SK-N-SH treated with all-trans-retinoic acid at 6 μM for 48 hours (cell line): ENCODE data around the gene DGKZ.

Source experiments
- ATAC-seq: fragments of 200-7000 bp; cut with Tn5 transposase; 3 replicates; pipeline ENCODE4 v1.9.1; 2020; ENCODE audit warnings: mild to moderate bottlenecking, moderate library complexity
- ARNTL ChIP-seq: fragments of 450-650 bp; formaldehyde crosslinking; IDR thresholded peaks from 2 replicates; pipeline ENCODE4 v1.5.0; 2020; ENCODE audit warnings: low read depth, mild to moderate bottlenecking, moderate library complexity, borderline replicate concordance
- BACH2 ChIP-seq: fragments of 250-450 bp; sonication (Bioruptor Pico); IDR thresholded peaks from 2 replicates; pipeline ENCODE4 v1.9.0; 2021; ENCODE audit warnings: mild to moderate bottlenecking, borderline replicate concordance
- CSDC2 ChIP-seq: fragments of 250-450 bp; sonication (Bioruptor Pico); IDR thresholded peaks from 2 replicates; pipeline ENCODE4 v1.5.0; 2020; ENCODE audit warnings: mild to moderate bottlenecking, moderate library complexity
- ESRRG ChIP-seq: fragments of 250-450 bp; sonication (Bioruptor Pico); IDR thresholded peaks from 2 replicates; pipeline ENCODE4 v1.6.1; 2021; ENCODE audit warnings: mild to moderate bottlenecking
- GLIS3 ChIP-seq: fragments of 250-450 bp; sonication (Bioruptor Pico); IDR thresholded peaks from 2 replicates; pipeline ENCODE4 v1.5.0; 2020; ENCODE audit warnings: mild to moderate bottlenecking, moderate library complexity
- ISL1 ChIP-seq: fragments of 250-450 bp; sonication (Bioruptor Pico); IDR thresholded peaks from 2 replicates; pipeline ENCODE4 v2.1.2; 2022; ENCODE audit warnings: mild to moderate bottlenecking, moderate library complexity
- OSR1 ChIP-seq: fragments of 250-450 bp; sonication (Bioruptor Pico); IDR thresholded peaks from 2 replicates; pipeline ENCODE4 v1.8.0; 2022; ENCODE audit warnings: moderate library complexity, mild to moderate bottlenecking, inconsistent platforms
- PPARA ChIP-seq: fragments of 250-450 bp; sonication (Bioruptor Pico); IDR thresholded peaks from 2 replicates; pipeline ENCODE4 v1.5.0; 2020; ENCODE audit warnings: mild to moderate bottlenecking, borderline replicate concordance
- SNAI2 ChIP-seq: fragments of 250-450 bp; sonication (Bioruptor Pico); IDR thresholded peaks from 2 replicates; pipeline ENCODE4 v1.5.0; 2020; ENCODE audit warnings: mild to moderate bottlenecking, moderate library complexity
- TCF4 ChIP-seq: fragments of 250-450 bp; sonication (Bioruptor Pico); IDR thresholded peaks from 2 replicates; pipeline ENCODE4 v1.8.0; 2021; ENCODE audit warnings: mild to moderate bottlenecking, moderate library complexity, borderline replicate concordance
- TOX ChIP-seq: fragments of 250-450 bp; sonication (Bioruptor Pico); IDR thresholded peaks from 2 replicates; pipeline ENCODE4 v1.8.0; 2021; ENCODE audit warnings: mild to moderate bottlenecking, moderate library complexity, borderline replicate concordance
- ZC3H10 ChIP-seq: fragments of 250-450 bp; sonication (Bioruptor Pico); IDR thresholded peaks from 2 replicates; pipeline ENCODE4 v1.5.1; 2021; ENCODE audit warnings: mild to moderate bottlenecking, moderate library complexity
- ZFP3 ChIP-seq: fragments of 250-450 bp; sonication (Bioruptor Pico); IDR thresholded peaks from 2 replicates; pipeline ENCODE4 v1.5.0; 2020; ENCODE audit warnings: mild to moderate bottlenecking, moderate library complexity
- ZFP30 ChIP-seq: fragments of 450-650 bp; formaldehyde crosslinking; IDR thresholded peaks from 2 replicates; pipeline ENCODE4 v1.5.0; 2022; ENCODE audit warnings: mild to moderate bottlenecking, moderate library complexity
- ZNF565 ChIP-seq: fragments of 450-650 bp; formaldehyde crosslinking; conservative IDR thresholded peaks from 2 replicates; pipeline ENCODE4 v1.5.0; 2020; ENCODE audit warnings: low read depth, mild to moderate bottlenecking, moderate library complexity
- ZNF70 ChIP-seq: fragments of 450-650 bp; formaldehyde crosslinking; IDR thresholded peaks from 2 replicates; pipeline ENCODE4 v1.5.0; 2020; ENCODE audit warnings: mild to moderate bottlenecking, moderate library complexity
- ZNF8 ChIP-seq: fragments of 450-650 bp; formaldehyde crosslinking; IDR thresholded peaks from 2 replicates; pipeline ENCODE4 v1.5.0; 2020; ENCODE audit warnings: mild to moderate bottlenecking, moderate library complexity
- TF ChIP-seq, protein P1 (sequence below): fragments of 250-450 bp; sonication (Bioruptor Pico); IDR thresholded peaks from 2 replicates; pipeline ENCODE4 v1.5.1; 2020; ENCODE audit warnings: low read depth, mild to moderate bottlenecking, moderate library complexity
- TF ChIP-seq, protein P2 (sequence below): fragments of 250-450 bp; sonication (Bioruptor Pico); IDR thresholded peaks from 2 replicates; pipeline ENCODE4 v1.5.1; 2021; ENCODE audit warnings: mild to moderate bottlenecking, moderate library complexity
- TF ChIP-seq, protein P3 (sequence below): fragments of 250-450 bp; sonication (Bioruptor Pico); IDR thresholded peaks from 2 replicates; pipeline ENCODE4 v1.5.0; 2020; ENCODE audit warnings: mild to moderate bottlenecking, moderate library complexity
- TF ChIP-seq, protein P4 (sequence below): fragments of 250-450 bp; sonication (Bioruptor Pico); IDR thresholded peaks from 2 replicates; pipeline ENCODE4 v1.8.0; 2021; ENCODE audit warnings: low read depth, mild to moderate bottlenecking, moderate library complexity, borderline replicate concordance
- TF ChIP-seq, protein P5 (sequence below): fragments of 250-450 bp; sonication (Bioruptor Pico); IDR thresholded peaks from 2 replicates; pipeline ENCODE4 v1.8.0; 2020; ENCODE audit warnings: mild to moderate bottlenecking, moderate library complexity, borderline replicate concordance

Gene DGKZ

DNA sequence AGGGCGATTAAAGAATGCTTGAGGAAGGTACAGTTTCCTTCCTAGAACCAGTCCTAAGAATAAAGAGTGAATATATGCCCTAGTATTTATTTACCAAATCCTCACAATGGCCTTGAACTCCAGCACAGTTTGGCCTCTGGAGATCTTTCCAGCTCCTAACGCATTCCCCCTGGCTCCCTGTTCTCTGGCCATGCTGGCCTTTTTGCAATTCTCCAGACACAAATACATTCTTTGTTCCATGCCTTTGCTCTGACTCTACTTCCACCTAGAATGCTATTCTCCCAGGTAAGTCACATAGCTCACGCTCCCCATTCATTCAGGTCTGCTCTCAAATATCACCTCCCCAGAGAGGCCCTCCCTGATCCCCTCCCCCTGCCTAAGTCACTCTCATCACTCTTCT lies 3.7 kb upstream of the DGKZ start:
- no peak for ATAC-seq
- TF ChIP-seq TCF4 (CRISPR knock-in tag) (no peak), BACH2 (CRISPR knock-in tag) (no peak), ESRRG (no peak), ZNF70 (CRISPR knock-in tag) (no peak), ZC3H10 (CRISPR knock-in tag) (no peak), ISL1 (CRISPR knock-in tag) (no peak), CSDC2 (no peak), SNAI2 (CRISPR knock-in tag) (no peak), TOX (CRISPR knock-in tag) (no peak), OSR1 (CRISPR knock-in tag) (no peak)
- TF ChIP-seq, protein P1, sequence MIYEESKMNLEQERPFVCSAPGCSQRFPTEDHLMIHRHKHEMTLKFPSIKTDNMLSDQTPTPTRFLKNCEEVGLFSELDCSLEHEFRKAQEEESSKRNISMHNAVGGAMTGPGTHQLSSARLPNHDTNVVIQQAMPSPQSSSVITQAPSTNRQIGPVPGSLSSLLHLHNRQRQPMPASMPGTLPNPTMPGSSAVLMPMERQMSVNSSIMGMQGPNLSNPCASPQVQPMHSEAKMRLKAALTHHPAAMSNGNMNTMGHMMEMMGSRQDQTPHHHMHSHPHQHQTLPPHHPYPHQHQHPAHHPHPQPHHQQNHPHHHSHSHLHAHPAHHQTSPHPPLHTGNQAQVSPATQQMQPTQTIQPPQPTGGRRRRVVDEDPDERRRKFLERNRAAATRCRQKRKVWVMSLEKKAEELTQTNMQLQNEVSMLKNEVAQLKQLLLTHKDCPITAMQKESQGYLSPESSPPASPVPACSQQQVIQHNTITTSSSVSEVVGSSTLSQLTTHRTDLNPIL (CRISPR knock-in tag) = no peak
- TF ChIP-seq, protein P2, sequence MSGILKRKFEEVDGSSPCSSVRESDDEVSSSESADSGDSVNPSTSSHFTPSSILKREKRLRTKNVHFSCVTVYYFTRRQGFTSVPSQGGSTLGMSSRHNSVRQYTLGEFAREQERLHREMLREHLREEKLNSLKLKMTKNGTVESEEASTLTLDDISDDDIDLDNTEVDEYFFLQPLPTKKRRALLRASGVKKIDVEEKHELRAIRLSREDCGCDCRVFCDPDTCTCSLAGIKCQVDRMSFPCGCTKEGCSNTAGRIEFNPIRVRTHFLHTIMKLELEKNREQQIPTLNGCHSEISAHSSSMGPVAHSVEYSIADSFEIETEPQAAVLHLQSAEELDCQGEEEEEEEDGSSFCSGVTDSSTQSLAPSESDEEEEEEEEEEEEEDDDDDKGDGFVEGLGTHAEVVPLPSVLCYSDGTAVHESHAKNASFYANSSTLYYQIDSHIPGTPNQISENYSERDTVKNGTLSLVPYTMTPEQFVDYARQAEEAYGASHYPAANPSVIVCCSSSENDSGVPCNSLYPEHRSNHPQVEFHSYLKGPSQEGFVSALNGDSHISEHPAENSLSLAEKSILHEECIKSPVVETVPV = no peak

DNA sequence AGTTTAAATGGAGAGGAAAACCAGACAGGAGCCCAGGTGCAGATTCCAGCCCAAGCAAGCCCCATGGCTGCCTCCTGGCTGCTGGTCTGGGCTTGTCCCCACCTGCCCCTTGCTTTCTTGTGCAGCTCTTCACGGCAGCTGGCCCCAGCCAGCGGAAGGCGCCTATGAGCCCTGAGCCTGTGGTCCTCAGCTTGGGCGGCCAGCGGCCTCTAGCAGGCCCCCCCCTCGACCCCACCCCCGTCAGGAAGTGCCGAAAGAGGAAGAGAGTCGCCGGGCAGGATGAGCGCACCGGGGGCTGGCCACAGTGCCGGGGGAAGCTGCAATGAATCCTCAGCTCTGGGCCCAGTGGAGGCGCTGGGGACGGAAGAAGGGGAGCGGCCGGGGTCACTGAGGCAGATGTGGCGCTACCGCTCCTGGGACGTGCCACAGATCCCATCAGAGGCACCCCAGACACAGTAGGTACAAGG lies 2.1 kb upstream of the DGKZ start:
- ATAC-seq = no peak
- TF ChIP-seq ZFP30 (no peak), OSR1 (CRISPR knock-in tag) (no peak), ESRRG (no peak), ISL1 (CRISPR knock-in tag) (no peak), ZNF565 (CRISPR knock-in tag) (no peak), ARNTL (CRISPR knock-in tag) (no peak), PPARA (CRISPR knock-in tag) (no peak)

DNA sequence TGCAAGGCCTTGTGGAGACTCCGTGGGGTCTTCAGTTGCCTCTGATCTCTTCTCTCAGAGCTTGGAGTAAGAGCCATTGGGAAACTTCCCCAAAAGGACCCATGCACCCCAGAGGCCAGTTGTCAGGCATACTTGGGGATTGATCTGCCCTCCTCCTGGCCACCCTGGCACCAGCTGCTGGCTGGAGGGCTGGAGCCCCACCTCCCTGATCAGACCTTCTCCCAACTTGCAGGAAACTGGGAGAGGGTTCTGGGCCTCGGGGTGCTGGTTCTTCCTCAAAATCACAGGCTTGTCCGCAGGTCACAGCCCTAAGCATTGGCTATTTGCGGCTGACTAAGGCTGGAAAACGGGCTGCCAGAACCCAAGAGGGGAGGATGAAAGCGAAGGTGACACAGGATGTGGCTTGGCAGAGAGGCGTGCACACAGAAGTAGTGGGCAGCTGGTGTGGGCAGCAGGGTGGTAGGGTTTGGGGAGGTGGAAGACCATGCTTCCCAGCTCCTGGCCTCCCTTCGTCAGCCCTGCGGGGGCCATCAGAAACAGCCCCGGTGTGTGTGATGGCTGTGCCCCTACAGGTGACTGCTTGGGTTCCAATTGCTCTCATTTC lies 1.3 kb upstream of the DGKZ start:
- no peak for TF ChIP-seq ESRRG
- no peak for TF ChIP-seq TOX (CRISPR knock-in tag)
- TF ChIP-seq ZNF565 (CRISPR knock-in tag) = no peak
- TF ChIP-seq, protein P3, sequence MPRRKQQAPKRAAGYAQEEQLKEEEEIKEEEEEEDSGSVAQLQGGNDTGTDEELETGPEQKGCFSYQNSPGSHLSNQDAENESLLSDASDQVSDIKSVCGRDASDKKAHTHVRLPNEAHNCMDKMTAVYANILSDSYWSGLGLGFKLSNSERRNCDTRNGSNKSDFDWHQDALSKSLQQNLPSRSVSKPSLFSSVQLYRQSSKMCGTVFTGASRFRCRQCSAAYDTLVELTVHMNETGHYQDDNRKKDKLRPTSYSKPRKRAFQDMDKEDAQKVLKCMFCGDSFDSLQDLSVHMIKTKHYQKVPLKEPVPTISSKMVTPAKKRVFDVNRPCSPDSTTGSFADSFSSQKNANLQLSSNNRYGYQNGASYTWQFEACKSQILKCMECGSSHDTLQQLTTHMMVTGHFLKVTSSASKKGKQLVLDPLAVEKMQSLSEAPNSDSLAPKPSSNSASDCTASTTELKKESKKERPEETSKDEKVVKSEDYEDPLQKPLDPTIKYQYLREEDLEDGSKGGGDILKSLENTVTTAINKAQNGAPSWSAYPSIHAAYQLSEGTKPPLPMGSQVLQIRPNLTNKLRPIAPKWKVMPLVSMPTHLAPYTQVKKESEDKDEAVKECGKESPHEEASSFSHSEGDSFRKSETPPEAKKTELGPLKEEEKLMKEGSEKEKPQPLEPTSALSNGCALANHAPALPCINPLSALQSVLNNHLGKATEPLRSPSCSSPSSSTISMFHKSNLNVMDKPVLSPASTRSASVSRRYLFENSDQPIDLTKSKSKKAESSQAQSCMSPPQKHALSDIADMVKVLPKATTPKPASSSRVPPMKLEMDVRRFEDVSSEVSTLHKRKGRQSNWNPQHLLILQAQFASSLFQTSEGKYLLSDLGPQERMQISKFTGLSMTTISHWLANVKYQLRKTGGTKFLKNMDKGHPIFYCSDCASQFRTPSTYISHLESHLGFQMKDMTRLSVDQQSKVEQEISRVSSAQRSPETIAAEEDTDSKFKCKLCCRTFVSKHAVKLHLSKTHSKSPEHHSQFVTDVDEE (CRISPR knock-in tag) = no peak
- no peak for TF ChIP-seq ZFP30
- TF ChIP-seq GLIS3 (CRISPR knock-in tag) = no peak
- TF ChIP-seq TCF4 (CRISPR knock-in tag) = no peak
- no peak for TF ChIP-seq ARNTL (CRISPR knock-in tag)
- TF ChIP-seq, protein P4, sequence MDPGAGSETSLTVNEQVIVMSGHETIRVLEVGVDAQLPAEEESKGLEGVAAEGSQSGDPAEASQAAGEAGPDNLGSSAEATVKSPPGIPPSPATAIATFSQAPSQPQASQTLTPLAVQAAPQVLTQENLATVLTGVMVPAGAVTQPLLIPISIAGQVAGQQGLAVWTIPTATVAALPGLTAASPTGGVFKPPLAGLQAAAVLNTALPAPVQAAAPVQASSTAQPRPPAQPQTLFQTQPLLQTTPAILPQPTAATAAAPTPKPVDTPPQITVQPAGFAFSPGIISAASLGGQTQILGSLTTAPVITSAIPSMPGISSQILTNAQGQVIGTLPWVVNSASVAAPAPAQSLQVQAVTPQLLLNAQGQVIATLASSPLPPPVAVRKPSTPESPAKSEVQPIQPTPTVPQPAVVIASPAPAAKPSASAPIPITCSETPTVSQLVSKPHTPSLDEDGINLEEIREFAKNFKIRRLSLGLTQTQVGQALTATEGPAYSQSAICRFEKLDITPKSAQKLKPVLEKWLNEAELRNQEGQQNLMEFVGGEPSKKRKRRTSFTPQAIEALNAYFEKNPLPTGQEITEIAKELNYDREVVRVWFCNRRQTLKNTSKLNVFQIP = no peak
- TF ChIP-seq OSR1 (CRISPR knock-in tag) = no peak
- TF ChIP-seq ZFP3 (CRISPR knock-in tag) = no peak
- TF ChIP-seq ZNF8 (CRISPR knock-in tag) = no peak
- TF ChIP-seq, protein P5, sequence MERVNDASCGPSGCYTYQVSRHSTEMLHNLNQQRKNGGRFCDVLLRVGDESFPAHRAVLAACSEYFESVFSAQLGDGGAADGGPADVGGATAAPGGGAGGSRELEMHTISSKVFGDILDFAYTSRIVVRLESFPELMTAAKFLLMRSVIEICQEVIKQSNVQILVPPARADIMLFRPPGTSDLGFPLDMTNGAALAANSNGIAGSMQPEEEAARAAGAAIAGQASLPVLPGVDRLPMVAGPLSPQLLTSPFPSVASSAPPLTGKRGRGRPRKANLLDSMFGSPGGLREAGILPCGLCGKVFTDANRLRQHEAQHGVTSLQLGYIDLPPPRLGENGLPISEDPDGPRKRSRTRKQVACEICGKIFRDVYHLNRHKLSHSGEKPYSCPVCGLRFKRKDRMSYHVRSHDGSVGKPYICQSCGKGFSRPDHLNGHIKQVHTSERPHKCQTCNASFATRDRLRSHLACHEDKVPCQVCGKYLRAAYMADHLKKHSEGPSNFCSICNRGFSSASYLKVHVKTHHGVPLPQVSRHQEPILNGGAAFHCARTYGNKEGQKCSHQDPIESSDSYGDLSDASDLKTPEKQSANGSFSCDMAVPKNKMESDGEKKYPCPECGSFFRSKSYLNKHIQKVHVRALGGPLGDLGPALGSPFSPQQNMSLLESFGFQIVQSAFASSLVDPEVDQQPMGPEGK (CRISPR knock-in tag) = no peak
- TF ChIP-seq BACH2 (CRISPR knock-in tag) = no peak

More for the DNA sequence above, 1.3 kb upstream of the DGKZ start:
- ATAC-seq = no peak
